Peyer's patch (tissue), 4 donors: ENCODE data around the gene AGBL4. TPM values are rescaled to one million over a fixed set of nuclear protein-coding genes. Genes with fewer than 3 reads are reported as not detected.

Source experiments
- DNase-seq, 3 donors: peaks; one replicate each; pipeline ENCODE4 v3.0.0-alpha.2; 2017 to 2019
- H3K27ac ChIP-seq, 4 donors: fragments of 200-600 bp; sonication (generic); one replicate each; pipeline ENCODE4 v1.5.1; 2016 to 2019
- H3K27me3 ChIP-seq, 2 donors: fragments of 200-600 bp; sonication (generic); one replicate each; pipeline ENCODE4 v1.5.1; 2019
- H3K36me3 ChIP-seq, 3 donors: fragments of 200-600 bp; sonication (generic); one replicate each; pipeline ENCODE4 v1.5.1; 2016 to 2019
- H3K4me1 ChIP-seq, 4 donors: fragments of 200-600 bp; sonication (generic); one replicate each; pipeline ENCODE4 v1.5.1; 2016 to 2019
- H3K4me3 ChIP-seq, 4 donors: fragments of 200-600 bp; sonication (generic); 1 replicate in 3 of 4; 2 replicates in 1 of 4; pipeline ENCODE4 v1.5.1; 2016 to 2019; ENCODE audit warnings: mild to moderate bottlenecking in 1 of 4
- H3K9me3 ChIP-seq, 4 donors: fragments of 200-600 bp; sonication (generic); one replicate each; pipeline ENCODE4 v1.5.1; 2016 to 2019; ENCODE audit warnings: mild to moderate bottlenecking in 1 of 4
- POLR2A ChIP-seq, 2 donors: fragments of 450-650 bp; IDR thresholded peaks; one replicate each; pipeline ENCODE4 v1.5.1; 2017; ENCODE audit warnings: antibody characterized with exemption in 2 of 2, mild to moderate bottlenecking in 2 of 2, moderate library complexity in 2 of 2
- total RNA-seq, 4 donors: library from RNA; depleted of rRNA; stranded (reverse); fragments of >200 nt; gene quantifications; one replicate each; pipeline ENCODE4 v1.1.0, GENCODE V29; 2016
- TF ChIP-seq, protein P1 (sequence below), 6 experiments: fragments of 450-650 bp in 4 of 6; fragments of 200-600 bp in 2 of 6; sonication (generic) in 1 of 6; IDR thresholded peaks; one replicate each; pipeline ENCODE4 v1.5.1; 2017 to 2019; ENCODE audit warnings: antibody characterized with exemption in 6 of 6, mild to moderate bottlenecking in 3 of 6, moderate library complexity in 1 of 6

AGBL4 gene
- total RNA-seq, 4 donors from 2014 or later = 2.5 TPM; not detected in 3

DNA sequence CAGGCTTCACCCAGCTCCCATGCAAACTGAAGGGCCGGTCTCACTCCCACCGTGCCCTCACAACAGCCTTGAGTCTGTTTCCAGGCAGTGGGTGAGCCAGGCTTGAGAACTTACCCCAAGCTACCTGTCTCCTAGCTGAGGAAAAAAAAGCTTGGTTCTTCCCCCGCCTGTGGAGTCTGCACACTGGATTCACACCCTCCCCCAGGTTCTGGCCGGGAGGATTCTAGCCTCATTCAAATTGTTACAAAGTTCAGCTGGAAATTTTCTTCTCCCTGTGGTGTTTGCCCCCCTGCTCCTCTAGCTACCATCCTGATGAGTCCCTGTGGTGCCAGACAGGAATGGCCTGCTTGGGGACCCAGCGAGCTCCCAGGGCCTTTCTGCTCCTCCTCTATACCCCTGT, 471.7 kb downstream of the AGBL4 start:
- Histone ChIP-seq H3K36me3 (no peaks in the 10 kb centered on the region), H3K27me3 (no peaks in the 10 kb centered on the region), H3K27ac (no peak overlapping the region), H3K4me3 (no peak overlapping the region), H3K9me3 (no peaks in the 10 kb centered on the region), H3K4me1 (no peaks in the 10 kb centered on the region)
- no peak for TF ChIP-seq POLR2A (IDR thresholded peaks at IDR 0.05)
- TF ChIP-seq, protein P1, sequence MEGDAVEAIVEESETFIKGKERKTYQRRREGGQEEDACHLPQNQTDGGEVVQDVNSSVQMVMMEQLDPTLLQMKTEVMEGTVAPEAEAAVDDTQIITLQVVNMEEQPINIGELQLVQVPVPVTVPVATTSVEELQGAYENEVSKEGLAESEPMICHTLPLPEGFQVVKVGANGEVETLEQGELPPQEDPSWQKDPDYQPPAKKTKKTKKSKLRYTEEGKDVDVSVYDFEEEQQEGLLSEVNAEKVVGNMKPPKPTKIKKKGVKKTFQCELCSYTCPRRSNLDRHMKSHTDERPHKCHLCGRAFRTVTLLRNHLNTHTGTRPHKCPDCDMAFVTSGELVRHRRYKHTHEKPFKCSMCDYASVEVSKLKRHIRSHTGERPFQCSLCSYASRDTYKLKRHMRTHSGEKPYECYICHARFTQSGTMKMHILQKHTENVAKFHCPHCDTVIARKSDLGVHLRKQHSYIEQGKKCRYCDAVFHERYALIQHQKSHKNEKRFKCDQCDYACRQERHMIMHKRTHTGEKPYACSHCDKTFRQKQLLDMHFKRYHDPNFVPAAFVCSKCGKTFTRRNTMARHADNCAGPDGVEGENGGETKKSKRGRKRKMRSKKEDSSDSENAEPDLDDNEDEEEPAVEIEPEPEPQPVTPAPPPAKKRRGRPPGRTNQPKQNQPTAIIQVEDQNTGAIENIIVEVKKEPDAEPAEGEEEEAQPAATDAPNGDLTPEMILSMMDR (IDR thresholded peaks at IDR 0.05) = no peak
- DNase-seq = no peak

DNA sequence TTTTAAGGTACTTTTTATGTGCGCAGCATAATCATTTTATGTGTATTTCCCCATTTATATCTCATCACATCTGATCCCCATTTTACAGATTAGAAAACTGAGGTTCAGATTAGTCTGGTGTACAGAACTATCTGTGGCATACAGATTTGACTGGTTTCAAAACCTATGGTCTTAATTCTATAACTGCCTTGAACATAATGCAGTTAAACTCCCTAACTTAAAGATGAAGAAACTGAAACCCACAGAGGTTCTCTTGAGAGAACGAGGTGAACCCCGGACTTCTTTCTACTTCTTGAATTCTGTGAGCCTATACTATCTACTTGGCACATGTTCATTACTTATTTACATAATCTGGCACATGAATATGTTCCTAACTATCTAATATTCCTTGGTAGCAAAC, 479.1 kb downstream of the AGBL4 start:
- Histone ChIP-seq H3K36me3 (no peaks in the 10 kb centered on the region), H3K27me3 (no peaks in the 10 kb centered on the region), H3K9me3 (no peaks in the 10 kb centered on the region), H3K27ac (no peak overlapping the region), H3K4me1 (no peaks in the 10 kb centered on the region), H3K4me3 (no peak overlapping the region)
- TF ChIP-seq POLR2A (IDR thresholded peaks at IDR 0.05) = no peak
- TF ChIP-seq, protein P1 (IDR thresholded peaks at IDR 0.05) = no peak
- no peak for DNase-seq

DNA sequence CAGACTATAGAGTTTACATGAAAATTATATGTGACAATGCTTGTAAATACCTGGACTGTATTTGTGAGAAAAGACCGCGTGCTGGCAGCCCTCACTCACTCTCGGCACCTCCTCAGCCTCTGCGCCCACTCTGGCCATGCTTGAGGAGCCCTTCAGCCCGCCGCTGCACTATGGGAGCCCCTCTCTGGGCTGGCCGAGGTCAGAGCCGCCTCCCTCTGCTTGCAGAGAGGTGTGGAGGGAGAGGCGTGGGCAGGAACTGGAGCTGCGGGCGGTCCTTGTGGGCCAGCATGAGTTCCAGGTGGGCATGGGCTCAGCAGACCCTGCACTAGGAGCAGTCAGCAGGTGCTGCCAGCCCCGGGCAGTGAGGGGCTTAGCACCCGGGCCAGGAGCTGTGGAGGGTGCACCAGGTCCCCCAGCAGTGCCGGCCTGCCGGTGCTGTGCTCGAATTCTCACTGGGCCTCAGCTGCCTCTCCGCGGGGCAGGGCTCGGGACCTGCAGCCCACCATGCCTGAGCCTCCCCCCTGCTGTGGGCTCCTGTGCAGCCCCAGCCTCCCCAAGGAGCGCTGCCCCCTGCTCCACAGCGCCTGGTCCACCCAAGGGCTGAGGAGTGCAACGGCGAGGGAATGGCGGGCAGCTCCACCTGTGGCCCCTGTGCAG, 482.5 kb downstream of the AGBL4 start:
- no peaks in the 10 kb centered on the region for H3K27me3 ChIP-seq
- H3K4me3 ChIP-seq = no peak overlapping the region
- H3K9me3 ChIP-seq = no peaks in the 10 kb centered on the region
- no peak for DNase-seq
- TF ChIP-seq POLR2A (IDR thresholded peaks at IDR 0.05) = no peak
- TF ChIP-seq, protein P1 (IDR thresholded peaks at IDR 0.05) = no peak
- no peaks in the 10 kb centered on the region for H3K36me3 ChIP-seq
- no peak overlapping the region for H3K27ac ChIP-seq
- no peaks in the 10 kb centered on the region for H3K4me1 ChIP-seq

DNA sequence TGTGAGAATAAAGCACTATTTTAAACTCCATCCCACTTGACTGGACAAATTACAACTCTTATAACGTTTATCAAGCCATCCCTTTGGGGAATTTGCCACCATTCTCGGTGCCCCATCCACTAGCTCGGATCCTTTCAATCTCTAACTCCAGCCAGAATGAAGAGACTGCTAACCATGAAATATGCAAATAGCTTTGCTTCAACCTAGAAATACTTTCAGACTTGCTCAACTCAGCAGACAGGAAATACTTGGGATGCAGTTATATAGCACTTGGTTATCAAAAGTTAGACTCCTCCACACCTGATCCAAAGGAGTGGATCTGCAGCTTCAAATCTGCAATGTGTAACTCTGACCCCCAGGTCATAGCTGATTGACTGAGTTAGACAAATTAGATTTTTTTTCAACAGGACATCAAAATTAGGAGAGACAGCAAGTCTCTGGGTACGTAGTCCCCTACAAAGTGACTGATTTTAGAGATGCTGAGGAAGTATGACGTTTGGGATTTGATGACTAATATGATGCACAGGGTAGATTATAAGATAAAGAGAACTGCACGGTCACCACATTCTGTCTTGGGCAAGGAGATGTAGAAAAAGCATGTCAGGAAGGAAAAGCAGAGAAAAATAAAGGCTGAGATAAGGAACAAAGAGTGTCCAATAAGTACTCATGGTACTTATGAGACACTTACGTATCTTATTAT, 496.0 kb downstream of the AGBL4 start:
- Histone ChIP-seq H3K4me3 (no peak overlapping the region), H3K4me1 (no peaks in the 10 kb centered on the region), H3K36me3 (no peaks in the 10 kb centered on the region), H3K9me3 (no peaks in the 10 kb centered on the region), H3K27ac (no peak overlapping the region), H3K27me3 (no peaks in the 10 kb centered on the region)
- DNase-seq = no peak
- TF ChIP-seq POLR2A (IDR thresholded peaks at IDR 0.05) = no peak
- TF ChIP-seq, protein P1 (IDR thresholded peaks at IDR 0.05) = no peak

DNA sequence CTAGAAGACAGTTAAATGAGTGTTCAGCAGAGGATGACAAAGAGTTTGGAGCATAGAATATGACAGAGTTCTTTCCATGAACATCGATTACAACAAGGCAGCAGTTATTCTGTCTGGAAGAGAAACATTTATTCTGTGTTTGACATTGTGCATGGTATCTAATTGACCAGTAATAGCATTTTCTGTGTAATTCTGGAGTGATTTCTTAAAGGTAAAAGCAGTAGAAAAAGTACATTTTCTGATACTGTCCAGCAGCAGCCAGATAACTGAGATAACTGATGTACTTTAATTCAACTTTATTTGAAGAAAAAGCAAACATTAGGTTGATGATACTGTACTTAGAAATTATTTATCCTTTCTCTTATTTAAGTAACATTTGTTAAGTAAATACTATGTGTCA, 497.1 kb downstream of the AGBL4 start:
- no peaks in the 10 kb centered on the region for H3K27me3 ChIP-seq
- DNase-seq = no peak
- no peaks in the 10 kb centered on the region for H3K4me1 ChIP-seq
- H3K4me3 ChIP-seq = no peak overlapping the region
- no peak overlapping the region for H3K27ac ChIP-seq
- H3K9me3 ChIP-seq = no peaks in the 10 kb centered on the region
- no peak for TF ChIP-seq POLR2A (IDR thresholded peaks at IDR 0.05)
- TF ChIP-seq, protein P1 (IDR thresholded peaks at IDR 0.05) = no peak
- no peaks in the 10 kb centered on the region for H3K36me3 ChIP-seq
